Esophagus muscularis mucosa (tissue), 4 donors: ENCODE results near the gene TNK2.

ENCODE experiments used
- EP300 ChIP-seq: sonication (generic); formaldehyde crosslinking; IDR thresholded peaks from one replicate; pipeline ENCODE4 v1.6.1; 2017; ENCODE audit warnings: antibody characterized with exemption
- POLR2A ChIP-seq: fragments of 450-650 bp; IDR thresholded peaks from one replicate; pipeline ENCODE4 v1.6.1; 2017; ENCODE audit warnings: antibody characterized with exemption, moderate library complexity, mild to moderate bottlenecking, low read depth
- POLR2AphosphoS5 ChIP-seq, 2 donors: sonication (generic); formaldehyde crosslinking; IDR thresholded peaks; one replicate each; pipeline ENCODE4 v1.6.1; 2017; ENCODE audit warnings: antibody characterized with exemption in 2 of 2
- TF ChIP-seq, protein P1 (sequence below), 3 experiments: fragments of 200-600 bp in 2 of 3; fragments of 450-650 bp in 1 of 3; sonication (generic) in 2 of 3; IDR thresholded peaks; one replicate each; pipeline ENCODE4 v1.5.1; 2017 to 2019; ENCODE audit warnings: antibody characterized with exemption in 3 of 3, mild to moderate bottlenecking in 2 of 3, moderate library complexity in 1 of 3

- TF ChIP-seq, protein P1, sequence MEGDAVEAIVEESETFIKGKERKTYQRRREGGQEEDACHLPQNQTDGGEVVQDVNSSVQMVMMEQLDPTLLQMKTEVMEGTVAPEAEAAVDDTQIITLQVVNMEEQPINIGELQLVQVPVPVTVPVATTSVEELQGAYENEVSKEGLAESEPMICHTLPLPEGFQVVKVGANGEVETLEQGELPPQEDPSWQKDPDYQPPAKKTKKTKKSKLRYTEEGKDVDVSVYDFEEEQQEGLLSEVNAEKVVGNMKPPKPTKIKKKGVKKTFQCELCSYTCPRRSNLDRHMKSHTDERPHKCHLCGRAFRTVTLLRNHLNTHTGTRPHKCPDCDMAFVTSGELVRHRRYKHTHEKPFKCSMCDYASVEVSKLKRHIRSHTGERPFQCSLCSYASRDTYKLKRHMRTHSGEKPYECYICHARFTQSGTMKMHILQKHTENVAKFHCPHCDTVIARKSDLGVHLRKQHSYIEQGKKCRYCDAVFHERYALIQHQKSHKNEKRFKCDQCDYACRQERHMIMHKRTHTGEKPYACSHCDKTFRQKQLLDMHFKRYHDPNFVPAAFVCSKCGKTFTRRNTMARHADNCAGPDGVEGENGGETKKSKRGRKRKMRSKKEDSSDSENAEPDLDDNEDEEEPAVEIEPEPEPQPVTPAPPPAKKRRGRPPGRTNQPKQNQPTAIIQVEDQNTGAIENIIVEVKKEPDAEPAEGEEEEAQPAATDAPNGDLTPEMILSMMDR (IDR thresholded peaks at IDR 0.05): no peak
- no peak for TF ChIP-seq EP300
- no peak for TF ChIP-seq POLR2AphosphoS5 (IDR thresholded peaks at IDR 0.05)
- TF ChIP-seq POLR2A: no peak
These were observed 26.3 kb downstream of the TNK2 start for GRCh38 chr3:195882002-195882441.
